Measurements from ENCODE around the gene GAS2L1.

GAS2L1 gene

DNA sequence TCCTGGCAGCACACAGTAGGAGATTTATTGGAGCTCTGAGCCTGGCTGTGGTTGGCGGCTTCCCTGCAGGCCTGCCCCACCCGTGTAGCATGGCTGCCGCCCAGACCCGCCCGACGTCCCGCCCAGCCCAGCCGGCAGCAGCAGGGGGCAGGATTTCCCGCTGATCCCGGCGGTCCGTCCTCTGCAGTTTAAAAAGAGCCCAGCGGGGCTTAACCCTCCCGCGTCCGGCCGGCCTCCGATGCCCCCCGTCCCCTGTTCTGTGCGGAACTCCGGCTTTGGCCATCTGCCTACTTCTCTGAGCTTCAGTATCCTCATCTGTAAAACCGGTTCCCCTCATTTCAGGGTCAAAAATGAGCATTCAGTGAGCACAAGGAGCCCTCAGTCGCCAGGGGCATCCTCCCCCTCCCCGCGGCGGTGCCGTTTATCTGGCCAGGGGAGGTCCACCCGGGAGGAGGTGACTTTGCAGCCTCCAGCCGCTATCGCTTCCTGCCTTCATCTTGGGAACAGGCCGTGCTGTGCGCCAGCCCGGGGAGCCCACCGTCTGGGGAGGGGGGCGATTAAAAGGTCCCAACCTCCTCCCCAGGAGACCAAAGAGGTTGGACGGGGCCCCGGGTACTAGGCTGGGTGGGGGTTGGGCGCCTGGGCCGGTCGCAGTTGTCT, at the start of gene GAS2L1:
Gene GAS2L1, plus strand, starts transcription at position 476 of the 660 bp plus-strand sequence. CDS start 1,456 bp downstream, outside the sequence.
- TF ChIP-seq, protein P1, sequence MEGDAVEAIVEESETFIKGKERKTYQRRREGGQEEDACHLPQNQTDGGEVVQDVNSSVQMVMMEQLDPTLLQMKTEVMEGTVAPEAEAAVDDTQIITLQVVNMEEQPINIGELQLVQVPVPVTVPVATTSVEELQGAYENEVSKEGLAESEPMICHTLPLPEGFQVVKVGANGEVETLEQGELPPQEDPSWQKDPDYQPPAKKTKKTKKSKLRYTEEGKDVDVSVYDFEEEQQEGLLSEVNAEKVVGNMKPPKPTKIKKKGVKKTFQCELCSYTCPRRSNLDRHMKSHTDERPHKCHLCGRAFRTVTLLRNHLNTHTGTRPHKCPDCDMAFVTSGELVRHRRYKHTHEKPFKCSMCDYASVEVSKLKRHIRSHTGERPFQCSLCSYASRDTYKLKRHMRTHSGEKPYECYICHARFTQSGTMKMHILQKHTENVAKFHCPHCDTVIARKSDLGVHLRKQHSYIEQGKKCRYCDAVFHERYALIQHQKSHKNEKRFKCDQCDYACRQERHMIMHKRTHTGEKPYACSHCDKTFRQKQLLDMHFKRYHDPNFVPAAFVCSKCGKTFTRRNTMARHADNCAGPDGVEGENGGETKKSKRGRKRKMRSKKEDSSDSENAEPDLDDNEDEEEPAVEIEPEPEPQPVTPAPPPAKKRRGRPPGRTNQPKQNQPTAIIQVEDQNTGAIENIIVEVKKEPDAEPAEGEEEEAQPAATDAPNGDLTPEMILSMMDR (IDR thresholded peaks at IDR 0.05; ENCODE audit: low read length, missing control alignments): peak; percentile 60
- peak within 1 kb of the TSS; percentile 75 for H3K4me3 ChIP-seq (replicated peaks; ENCODE audit: low read depth, low read length)
- peak; percentile 85 for DNase-seq (ENCODE audit: low read depth)

DNA sequence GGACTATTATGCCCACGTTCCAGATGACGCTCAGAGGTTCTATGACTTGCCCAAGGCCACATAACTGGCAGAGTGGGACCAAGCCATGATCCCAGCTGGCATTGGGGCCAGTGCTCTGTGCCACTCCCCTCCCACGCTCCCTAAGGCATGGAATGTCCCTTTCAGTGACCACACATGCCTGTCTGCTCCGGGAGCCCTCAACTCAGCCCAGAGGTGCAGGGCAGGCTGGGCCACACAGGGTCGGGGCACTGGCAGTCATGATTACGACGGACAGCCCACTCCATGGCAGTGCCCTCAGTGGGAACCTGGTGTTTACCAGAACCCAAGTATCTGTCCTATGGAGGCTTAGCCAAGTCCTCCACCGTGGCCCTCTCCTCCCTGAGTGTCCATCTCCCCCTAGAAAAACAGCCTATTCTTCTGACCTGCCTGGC, 48.7 kb upstream of the GAS2L1 start:
- TF ChIP-seq, protein P1 (IDR thresholded peaks at IDR 0.05; ENCODE audit: low read length, missing control alignments): no peak
- DNase-seq (ENCODE audit: low read depth): no peak
- H3K4me3 ChIP-seq (replicated peaks; ENCODE audit: low read depth, low read length): no peak overlapping the region

DNA sequence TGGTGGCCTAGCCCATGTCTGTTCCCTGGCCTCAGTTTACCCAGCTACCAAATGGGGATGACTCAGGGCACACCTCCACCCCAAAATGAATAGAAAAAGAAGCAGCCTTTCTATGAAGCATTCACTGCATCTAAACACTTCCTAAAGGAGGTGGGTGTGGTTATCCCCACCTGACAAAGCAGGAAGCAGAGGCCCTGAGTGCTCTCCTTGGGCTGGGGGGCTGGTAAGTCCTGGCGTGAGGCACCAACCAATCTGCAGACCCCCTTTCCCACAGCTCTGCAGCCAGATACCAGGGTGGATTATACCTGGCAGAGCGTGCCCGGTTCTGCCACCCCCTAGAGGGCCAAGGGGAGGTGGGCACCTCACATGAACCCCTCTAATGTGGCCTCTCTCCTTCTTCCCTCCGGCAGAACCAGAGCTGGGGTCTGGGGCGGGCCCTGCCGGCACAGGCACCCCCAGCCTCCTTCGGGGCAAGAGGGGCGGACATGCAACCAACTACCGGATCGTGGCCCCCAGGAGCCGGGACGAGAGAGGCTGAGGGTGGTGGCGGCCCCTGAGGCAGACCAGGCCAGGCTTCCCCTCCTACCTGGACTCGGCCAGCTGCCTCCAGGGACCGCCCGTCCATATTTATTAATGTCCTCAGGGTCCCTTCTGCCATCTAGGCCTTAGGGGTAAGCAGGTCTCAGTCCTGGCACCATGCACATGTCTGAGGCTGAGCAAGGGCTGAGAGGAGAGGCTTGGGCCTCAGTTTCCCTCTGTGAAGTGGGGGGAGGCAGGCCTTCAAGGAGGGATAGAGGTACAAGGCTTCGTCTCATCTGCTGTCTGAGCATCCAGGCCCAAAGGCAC, 47.8 kb upstream of the GAS2L1 start:
- TF ChIP-seq, protein P1 (IDR thresholded peaks at IDR 0.05; ENCODE audit: low read length, missing control alignments): no peak
- no peak overlapping the region for H3K4me3 ChIP-seq (replicated peaks; ENCODE audit: low read depth, low read length)
- no peak for DNase-seq (ENCODE audit: low read depth)

DNA sequence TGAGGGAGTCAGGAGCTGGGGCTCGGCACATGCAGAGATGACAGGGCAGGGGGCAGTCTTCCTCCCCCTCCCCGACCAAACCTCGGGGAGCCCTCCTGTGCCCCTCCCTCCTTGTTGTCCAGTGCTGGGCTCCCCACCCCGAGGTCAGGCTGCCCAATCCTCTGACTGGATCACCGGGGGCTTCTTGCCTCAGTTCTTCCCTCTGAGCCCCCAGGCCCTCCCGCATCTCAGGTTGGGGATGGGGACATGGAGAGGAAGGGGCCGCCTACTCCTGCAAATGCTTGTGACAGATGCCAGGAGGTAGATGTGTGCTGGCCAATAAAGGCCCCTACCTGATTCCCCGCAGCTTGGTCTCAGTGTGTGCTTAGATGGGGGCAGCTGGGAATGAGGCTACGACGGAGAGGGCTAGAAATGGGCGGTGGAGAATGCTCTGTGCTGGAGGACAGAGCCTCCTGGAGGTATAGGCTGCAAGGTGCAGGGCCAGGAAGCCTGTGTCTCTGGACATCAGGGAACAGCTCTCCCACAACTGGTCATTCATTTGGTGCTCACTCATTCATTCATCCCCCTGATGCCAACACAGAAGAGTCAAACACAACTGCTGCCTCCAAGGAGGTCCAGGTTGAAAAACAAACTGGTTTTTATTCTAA, 47.1 kb upstream of the GAS2L1 start:
- DNase-seq (ENCODE audit: low read depth): no peak
- no peak overlapping the region for H3K4me3 ChIP-seq (replicated peaks; ENCODE audit: low read depth, low read length)
- TF ChIP-seq, protein P1 (IDR thresholded peaks at IDR 0.05; ENCODE audit: low read length, missing control alignments): peak; percentile 8

DNA sequence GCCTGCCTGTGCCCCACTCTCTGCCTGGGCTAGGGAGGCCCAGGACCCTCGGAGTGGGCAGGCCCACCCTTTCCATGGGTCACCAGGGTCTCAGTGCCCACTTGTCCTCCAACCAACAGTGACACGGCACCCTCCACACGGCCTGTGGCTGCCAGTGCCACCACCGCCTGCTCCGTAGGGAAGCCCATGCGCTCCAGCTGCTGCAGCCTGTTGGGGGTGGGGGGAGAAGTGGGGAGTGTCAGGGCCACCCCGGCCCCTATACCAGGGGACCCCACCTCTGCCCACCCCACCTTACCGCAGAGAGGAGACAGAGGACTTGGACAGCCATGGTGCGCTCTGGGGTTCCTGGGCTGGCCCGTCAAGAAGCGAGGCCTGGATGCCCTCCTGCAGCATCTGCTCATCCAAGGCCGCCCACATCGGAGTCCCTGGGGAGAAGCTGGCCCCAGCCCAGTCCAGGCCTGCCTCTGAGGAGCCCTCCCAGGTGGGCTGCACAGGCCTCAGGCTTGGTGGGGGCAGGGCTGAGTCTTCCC, 46.4 kb upstream of the GAS2L1 start:
- TF ChIP-seq, protein P1 (IDR thresholded peaks at IDR 0.05; ENCODE audit: low read length, missing control alignments): no peak
- H3K4me3 ChIP-seq (replicated peaks; ENCODE audit: low read depth, low read length): no peak overlapping the region
- no peak for DNase-seq (ENCODE audit: low read depth)

DNA sequence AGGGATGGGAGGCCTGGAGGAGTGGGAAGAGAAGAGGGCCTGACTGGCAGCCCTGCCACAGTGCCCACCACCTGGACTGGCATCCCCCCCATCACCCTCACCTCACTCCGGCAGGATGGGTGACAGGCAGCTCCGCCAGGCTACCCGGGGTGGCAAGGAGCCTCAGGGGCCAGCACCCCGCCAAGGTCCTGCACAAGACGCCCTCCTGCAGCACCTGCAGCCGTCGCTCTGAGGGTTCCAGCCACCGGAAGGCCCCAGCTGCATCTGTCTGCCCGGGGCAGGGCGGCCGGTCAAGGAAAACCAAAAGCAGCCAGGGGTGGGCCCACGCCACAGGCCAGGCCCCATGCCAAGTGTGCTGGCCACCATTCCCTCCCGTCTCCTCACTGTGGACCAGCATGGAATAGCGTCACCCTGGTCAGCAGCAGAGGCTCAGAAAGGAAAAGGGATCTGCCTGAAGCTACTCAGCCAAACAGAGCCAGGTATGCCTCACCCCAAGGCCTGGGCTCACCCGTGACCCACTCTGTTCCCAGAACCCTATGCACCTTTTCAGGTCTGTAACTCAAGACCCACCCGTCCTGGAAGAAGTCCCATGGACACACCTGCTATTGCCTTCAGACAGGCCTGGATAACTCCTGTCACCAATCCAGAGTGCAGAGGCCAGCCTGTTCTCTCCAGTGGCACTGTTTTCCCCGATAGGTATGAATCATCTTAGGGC, 45.7 kb upstream of the GAS2L1 start:
- DNase-seq (ENCODE audit: low read depth): no peak
- TF ChIP-seq, protein P1 (IDR thresholded peaks at IDR 0.05; ENCODE audit: low read length, missing control alignments): no peak
- no peak overlapping the region for H3K4me3 ChIP-seq (replicated peaks; ENCODE audit: low read depth, low read length)

Data from fibroblast of pulmonary artery (primary cell).